HT1080 (cell line): ENCODE data around the gene YBEY. TPM values are rescaled to one million over a fixed set of nuclear protein-coding genes. Genes with fewer than 3 reads are reported as not detected.
A peak's percentile ranks its signal among the peaks of the same experiment; 100 is the strongest.

Experiments
- DNase-seq: peaks from one replicate; pipeline ENCODE4 v3.0.0-alpha.2; 2015; ENCODE audit warnings: low read depth
- total RNA-seq: library from RNA; depleted of rRNA; stranded (reverse); fragments of >200 nt; shearing (Covaris generic); gene quantifications from 2 replicates; pipeline ENCODE4 v1.2.3, GENCODE V29; 2014; rRNA removed

Gene YBEY
- total RNA-seq, 1 experiment from 2014 or later, result 38.2 TPM

GRCh38 chr21:46325073-46325912, 39.2 kb downstream of the YBEY start:
- peak; percentile 35 for DNase-seq

- DNase-seq, result no peak
Measured at GRCh38 chr21:46326110-46326703, 40.1 kb downstream of the YBEY start.

- DNase-seq, result no peak
Measured at GRCh38 chr21:46327711-46328110, 41.6 kb downstream of the YBEY start.

GRCh38 chr21:46328151-46328550, 42.0 kb downstream of the YBEY start:
- no peak for DNase-seq

- no peak for DNase-seq
Measured at GRCh38 chr21:46329796-46330195, 43.7 kb downstream of the YBEY start.

GRCh38 chr21:46334351-46335140, 48.4 kb downstream of the YBEY start:
- DNase-seq, result no peak

GRCh38 chr21:46336603-46337002, 50.5 kb downstream of the YBEY start:
- no peak for DNase-seq

- DNase-seq, result no peak
Measured at GRCh38 chr21:46340998-46341397, 54.9 kb downstream of the YBEY start.

- DNase-seq, result no peak
Measured at GRCh38 chr21:46344219-46344915, 58.2 kb downstream of the YBEY start.

- no peak for DNase-seq
Measured at GRCh38 chr21:46345861-46346260, 59.7 kb downstream of the YBEY start.

GRCh38 chr21:46346296-46347202, 60.4 kb downstream of the YBEY start:
- DNase-seq, result no peak

GRCh38 chr21:46347203-46347550, 61.0 kb downstream of the YBEY start:
- DNase-seq, result no peak

Other genes with a start within 250 kb of the YBEY start
- 58.8 and 62.8 TPM in 2 replicates for gene COL6A2, start 188.2 kb upstream of the YBEY start, total RNA-seq
- gene FTCD, start 130.8 kb upstream of the YBEY start, total RNA-seq, result 0.13 and 0.69 TPM in 2 replicates
- 10.9 and 16.4 TPM in 2 replicates for gene SPATC1L, start 101.9 kb upstream of the YBEY start, total RNA-seq
- 74.2 and 85.5 TPM in 2 replicates for gene LSS, start 57.6 kb upstream of the YBEY start, total RNA-seq
- gene MCM3AP, start 731 bp upstream of the YBEY start, total RNA-seq, result 75.6 and 91.7 TPM in 2 replicates
- gene C21orf58, start 37.5 kb downstream of the YBEY start, total RNA-seq, result 11.5 and 16.4 TPM in 2 replicates
- 29.2 and 30.1 TPM in 2 replicates for gene PCNT, start 37.8 kb downstream of the YBEY start, total RNA-seq
- gene DIP2A, start 172.5 kb downstream of the YBEY start, total RNA-seq, result 16.7 and 17.7 TPM in 2 replicates